ENCODE measurements around the gene PDE8A. TPM values are rescaled to one million over a fixed set of nuclear protein-coding genes. Genes with fewer than 3 reads are reported as not detected.
A peak's percentile ranks its signal among the peaks of the same experiment; 100 is the strongest.

Gene PDE8A
- total and polyA plus RNA-seq, 2 of the 4 experiments (the other 2 are of a cell fraction) = 32.4 to 35.9 TPM

DNA sequence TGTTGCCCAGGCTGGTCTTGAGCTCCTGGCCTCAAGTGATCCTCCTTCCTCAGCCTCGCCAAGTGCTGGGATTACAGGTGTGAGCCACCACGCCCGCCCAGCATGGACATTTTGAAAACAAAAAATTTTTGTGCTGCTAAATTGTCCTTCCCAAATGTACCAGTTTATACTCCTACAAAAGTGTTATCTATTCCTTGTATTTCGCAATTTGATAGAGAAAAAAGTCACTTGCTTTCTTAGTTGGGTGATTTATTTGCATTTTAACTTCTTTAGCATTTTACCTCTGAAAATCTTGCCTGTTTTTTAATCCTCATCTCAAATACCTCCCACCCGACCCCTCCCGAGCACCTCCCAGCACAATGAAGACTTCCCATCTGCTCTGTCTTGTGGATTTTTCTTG is 46.8 kb downstream of the PDE8A start:
- H3K4me3 ChIP-seq (ENCODE audit: insufficient read depth, low read depth, low read length) = no peak overlapping the region
- H2AK9ac ChIP-seq (replicated peaks; ENCODE audit: low read depth, low read length, poor library complexity) = no peak overlapping the region
- in situ Hi-C loops (cut with MboI; ENCODE audit: low sequenced_read_pairs) = no loop called here
- BruUV-seq (replicated peaks) = no TSS peak
- TF ChIP-seq CHD1 (IDR thresholded peaks at IDR 0.05; ENCODE audit: low read depth, low read length) (no peak), CEBPB (IDR thresholded peaks at IDR 0.05; ENCODE audit: low read depth, low read length) (peak; percentile 75)
- ChIA-PET CTCF (interaction anchor here (1.2 kb wide), 1 partner anchor 16 kb away, joined by 5 read pairs; no protein-coding TSS in a partner anchor), POLR2A (ENCODE audit: unreplicated experiment) (no interaction called here)
- no peak overlapping the region for H3K18ac ChIP-seq (ENCODE audit: low read depth, low read length)
- no peak overlapping the region for H2BK15ac ChIP-seq (ENCODE audit: low read depth, low read length)
- no peak overlapping the region for H2BK20ac ChIP-seq (ENCODE audit: low read depth, low read length)
- DNase-seq (no peak), ATAC-seq (ENCODE audit: low read depth) (no peak)
- no peak overlapping the region for H3K56ac ChIP-seq (ENCODE audit: extremely low read depth, insufficient read depth, low read length)
- no peaks in the 10 kb centered on the region for H3K36me3 ChIP-seq (ENCODE audit: control insufficient read depth, insufficient read depth, low read length)
- WGBS, 2 experiments (ENCODE audit: extremely low coverage in 2 of 2, insufficient read length in 1 of 2) = 100% methylated on average over 1 of the region's 6 CpGs; no CpG with 5 or more reads in 1 of the 2 experiments
- H2BK5ac ChIP-seq (ENCODE audit: low read depth, low read length, poor library complexity, severe bottlenecking) = no peak overlapping the region
- no peak overlapping the region for H4K8ac ChIP-seq (ENCODE audit: low read depth in 2 of 2, low read length in 2 of 2)
- H3K23ac ChIP-seq (ENCODE audit: low read depth, low read length) = no peak overlapping the region
- no peak overlapping the region for H3K4ac ChIP-seq (ENCODE audit: low read depth, low read length)
- H3K27ac ChIP-seq (ENCODE audit: insufficient read depth, low read length) = no peak overlapping the region
- no peaks in the 10 kb centered on the region for H3K27me3 ChIP-seq (ENCODE audit: control insufficient read depth, insufficient read depth, low read length)
- no peak overlapping the region for H3K4me2 ChIP-seq (ENCODE audit: low read depth, low read length)
- no peak overlapping the region for H2BK120ac ChIP-seq (ENCODE audit: low read depth, low read length)
- peaks cover 72% of the 10 kb centered on the region for H4K20me1 ChIP-seq (ENCODE audit: insufficient read depth, low read length)
- H3K9ac ChIP-seq (ENCODE audit: low read depth, low read length) = no peak overlapping the region
- H3K9me3 ChIP-seq (ENCODE audit: control insufficient read depth, insufficient read depth, low read length) = no peaks in the 10 kb centered on the region
- peaks cover 13% of the 10 kb centered on the region for H3K9me1 ChIP-seq (ENCODE audit: insufficient read depth, low read length)
- peaks cover 41 to 90% of the 10 kb centered on the region in 2 experiments for H3K79me1 ChIP-seq (ENCODE audit: low read depth in 1 of 2, low read length in 2 of 2)
- H4K91ac ChIP-seq (ENCODE audit: insufficient read depth, low read depth, low read length) = no peak overlapping the region
- peaks cover 29% of the 10 kb centered on the region for H3K4me1 ChIP-seq (ENCODE audit: control insufficient read depth, insufficient read depth, low read length)
- no peak overlapping the region for H2AK5ac ChIP-seq (ENCODE audit: low read depth, low read length)
- H3K14ac ChIP-seq (replicated peaks; ENCODE audit: low read depth, low read length) = no peak overlapping the region
- dilution Hi-C loops (cut with HindIII; ENCODE audit: low sequenced_read_pairs, unreplicated experiment) = no loop called here
- intact Hi-C loops (cut with micrococcal nuclease) = loop anchor here (5.0 kb wide), 1 partner anchor 36 kb away; no protein-coding TSS in a partner anchor
- H4K5ac ChIP-seq (ENCODE audit: low read depth, low read length) = no peak overlapping the region
- H2AFZ ChIP-seq (replicated peaks; ENCODE audit: low read length, poor library complexity) = no peak overlapping the region
